ENCODE results near the gene DYNC2I2. TPM values are rescaled to one million over a fixed set of nuclear protein-coding genes. Genes with fewer than 3 reads are reported as not detected.

The DYNC2I2 gene
- total and polyA plus RNA-seq, 10 of the 15 experiments (the other 5 are each of a cell fraction or from before 2014, with no cell fraction given), result 0.89 to 118 (median 47.9) TPM

GRCh38 chr9:128689293-128689774 is 32.7 kb upstream of the DYNC2I2 start (continued):
- peak; percentile 66; the same call in 1 of the 2 replicates for TF ChIP-seq NKRF (conservative IDR thresholded peaks at IDR 0.05)
- TF ChIP-seq CBX3 (IDR thresholded peaks at IDR 0.05; ENCODE audit: borderline replicate concordance, low read depth), result no peak
- no peak for TF ChIP-seq ZNF207 (IDR thresholded peaks at IDR 0.05; ENCODE audit: borderline replicate concordance)
- TF ChIP-seq RAD51 (IDR thresholded peaks at IDR 0.05), result no peak
- TF ChIP-seq BMI1 (IDR thresholded peaks at IDR 0.05; ENCODE audit: borderline replicate concordance), result no peak
- no peak for TF ChIP-seq TCF7 (IDR thresholded peaks at IDR 0.05; ENCODE audit: borderline replicate concordance)
- no peak for TF ChIP-seq GABPA (IDR thresholded peaks at IDR 0.05; ENCODE audit: low read depth)
- no peak for TF ChIP-seq PBX3 (IDR thresholded peaks at IDR 0.05; ENCODE audit: insufficient replicate concordance, low read depth, low read length)
- no peak for TF ChIP-seq ESRRA (IDR thresholded peaks at IDR 0.05; ENCODE audit: low read length)
- 0 out of 2 replicates have a peak, but pooled peaks have one; percentile 32 for TF ChIP-seq SMARCA5 (IDR thresholded peaks at IDR 0.05)
- TF ChIP-seq PRDM15 (CRISPR knock-in tag; IDR thresholded peaks at IDR 0.05), result no peak
- TF ChIP-seq GATAD2B (conservative IDR thresholded peaks at IDR 0.05; ENCODE audit: low read depth), result no peak; the same call in none of the 2 replicates
- no peak for TF ChIP-seq SMAD1 (IDR thresholded peaks at IDR 0.05; ENCODE audit: low read depth, partially characterized antibody)
- no peak for TF ChIP-seq HDAC6 (IDR thresholded peaks at IDR 0.05; ENCODE audit: unreplicated experiment)
- TF ChIP-seq, protein P1, sequence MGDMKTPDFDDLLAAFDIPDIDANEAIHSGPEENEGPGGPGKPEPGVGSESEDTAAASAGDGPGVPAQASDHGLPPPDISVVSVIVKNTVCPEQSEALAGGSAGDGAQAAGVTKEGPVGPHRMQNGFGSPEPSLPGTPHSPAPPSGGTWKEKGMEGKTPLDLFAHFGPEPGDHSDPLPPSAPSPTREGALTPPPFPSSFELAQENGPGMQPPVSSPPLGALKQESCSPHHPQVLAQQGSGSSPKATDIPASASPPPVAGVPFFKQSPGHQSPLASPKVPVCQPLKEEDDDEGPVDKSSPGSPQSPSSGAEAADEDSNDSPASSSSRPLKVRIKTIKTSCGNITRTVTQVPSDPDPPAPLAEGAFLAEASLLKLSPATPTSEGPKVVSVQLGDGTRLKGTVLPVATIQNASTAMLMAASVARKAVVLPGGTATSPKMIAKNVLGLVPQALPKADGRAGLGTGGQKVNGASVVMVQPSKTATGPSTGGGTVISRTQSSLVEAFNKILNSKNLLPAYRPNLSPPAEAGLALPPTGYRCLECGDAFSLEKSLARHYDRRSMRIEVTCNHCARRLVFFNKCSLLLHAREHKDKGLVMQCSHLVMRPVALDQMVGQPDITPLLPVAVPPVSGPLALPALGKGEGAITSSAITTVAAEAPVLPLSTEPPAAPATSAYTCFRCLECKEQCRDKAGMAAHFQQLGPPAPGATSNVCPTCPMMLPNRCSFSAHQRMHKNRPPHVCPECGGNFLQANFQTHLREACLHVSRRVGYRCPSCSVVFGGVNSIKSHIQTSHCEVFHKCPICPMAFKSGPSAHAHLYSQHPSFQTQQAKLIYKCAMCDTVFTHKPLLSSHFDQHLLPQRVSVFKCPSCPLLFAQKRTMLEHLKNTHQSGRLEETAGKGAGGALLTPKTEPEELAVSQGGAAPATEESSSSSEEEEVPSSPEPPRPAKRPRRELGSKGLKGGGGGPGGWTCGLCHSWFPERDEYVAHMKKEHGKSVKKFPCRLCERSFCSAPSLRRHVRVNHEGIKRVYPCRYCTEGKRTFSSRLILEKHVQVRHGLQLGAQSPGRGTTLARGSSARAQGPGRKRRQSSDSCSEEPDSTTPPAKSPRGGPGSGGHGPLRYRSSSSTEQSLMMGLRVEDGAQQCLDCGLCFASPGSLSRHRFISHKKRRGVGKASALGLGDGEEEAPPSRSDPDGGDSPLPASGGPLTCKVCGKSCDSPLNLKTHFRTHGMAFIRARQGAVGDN (IDR thresholded peaks at IDR 0.05), result no peak
- TF ChIP-seq SMAD5 (IDR thresholded peaks at IDR 0.05; ENCODE audit: low read depth), result no peak
- TF ChIP-seq, protein P2, sequence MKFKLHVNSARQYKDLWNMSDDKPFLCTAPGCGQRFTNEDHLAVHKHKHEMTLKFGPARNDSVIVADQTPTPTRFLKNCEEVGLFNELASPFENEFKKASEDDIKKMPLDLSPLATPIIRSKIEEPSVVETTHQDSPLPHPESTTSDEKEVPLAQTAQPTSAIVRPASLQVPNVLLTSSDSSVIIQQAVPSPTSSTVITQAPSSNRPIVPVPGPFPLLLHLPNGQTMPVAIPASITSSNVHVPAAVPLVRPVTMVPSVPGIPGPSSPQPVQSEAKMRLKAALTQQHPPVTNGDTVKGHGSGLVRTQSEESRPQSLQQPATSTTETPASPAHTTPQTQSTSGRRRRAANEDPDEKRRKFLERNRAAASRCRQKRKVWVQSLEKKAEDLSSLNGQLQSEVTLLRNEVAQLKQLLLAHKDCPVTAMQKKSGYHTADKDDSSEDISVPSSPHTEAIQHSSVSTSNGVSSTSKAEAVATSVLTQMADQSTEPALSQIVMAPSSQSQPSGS (IDR thresholded peaks at IDR 0.05; ENCODE audit: low read length), result no peak
- TF ChIP-seq TAF1 (IDR thresholded peaks at IDR 0.05; ENCODE audit: borderline replicate concordance, low read depth, low read length), result no peak

Data from GM12878 (cell line).